Mesenteric fat pad (tissue), 1 donor: Measurements from ENCODE around the gene SCYGR8. TPM values are rescaled to one million over a fixed set of nuclear protein-coding genes. Genes with fewer than 3 reads are reported as not detected.

Experiments used
- total RNA-seq: library from RNA; stranded (reverse); fragmentation: NEBNext Ultra II Directional; extraction: Animal tissue kit (Norgen Biotek cat#: 25700); gene quantifications from one replicate; pipeline ENCODE4 v1.2.1, GENCODE V29; 2021
- donor health status: DM: yes; HTN: yes; CAD: no.

Gene SCYGR8
- total RNA-seq, 1 donor from 2014 or later: not detected

Other genes starting within 250 kb of the SCYGR8 start
- gene SCYGR2, start 147.0 kb upstream of the SCYGR8 start, total RNA-seq: not detected
- gene SCYGR3, start 131.1 kb upstream of the SCYGR8 start, total RNA-seq: not detected
- not detected for gene SCYGR4, start 128.4 kb upstream of the SCYGR8 start, total RNA-seq
- gene SCYGR5, start 79.1 kb upstream of the SCYGR8 start, total RNA-seq: not detected
- 349 TPM for gene SLC19A3, start 27.9 kb upstream of the SCYGR8 start, total RNA-seq
- gene SCYGR6, start 21.1 kb upstream of the SCYGR8 start, total RNA-seq: not detected
- gene SCYGR7, start 17.6 kb upstream of the SCYGR8 start, total RNA-seq: not detected
- 2.1 TPM for gene CCL20, start 67.9 kb downstream of the SCYGR8 start, total RNA-seq
- not detected for gene DAW1, start 125.7 kb downstream of the SCYGR8 start, total RNA-seq